AG04449 (cell line): ENCODE results near the gene DOCK6.

Experiments
- CTCF ChIA-PET: fragments of 350-600 bp; formaldehyde crosslinking; extraction: SDS; loops from one replicate; lab custom pipeline; 2021; ENCODE audit warnings: antibody characterized with exemption; lab: Yijun Ruan, JAX
- POLR2A ChIA-PET: fragments of 400-600, 350-600 bp; formaldehyde crosslinking; extraction: SDS; loops from one replicate; lab custom pipeline; 2020; ENCODE audit warnings: antibody characterized with exemption, inconsistent platforms; lab: Yijun Ruan, JAX
- DNase-seq: peaks from one replicate; pipeline ENCODE4 v3.0.0-alpha.2; 2010; ENCODE audit warnings: low read depth, low spot score
- H3K4me3 ChIP-seq: 2 replicates; pipeline ENCODE4 v1.5.1; 2011; ENCODE audit warnings: low read depth, mild to moderate bottlenecking, control low read depth, low read length
- CTCF ChIP-seq: IDR thresholded peaks from one replicate; pipeline ENCODE4 v1.5.1; 2011; ENCODE audit warnings: mild to moderate bottlenecking, moderate library complexity, low read length, control low read depth, inconsistent platforms; ENCODE audit not compliant: insufficient read depth; ENCODE audit errors: missing control alignments

The DOCK6 gene

DNA sequence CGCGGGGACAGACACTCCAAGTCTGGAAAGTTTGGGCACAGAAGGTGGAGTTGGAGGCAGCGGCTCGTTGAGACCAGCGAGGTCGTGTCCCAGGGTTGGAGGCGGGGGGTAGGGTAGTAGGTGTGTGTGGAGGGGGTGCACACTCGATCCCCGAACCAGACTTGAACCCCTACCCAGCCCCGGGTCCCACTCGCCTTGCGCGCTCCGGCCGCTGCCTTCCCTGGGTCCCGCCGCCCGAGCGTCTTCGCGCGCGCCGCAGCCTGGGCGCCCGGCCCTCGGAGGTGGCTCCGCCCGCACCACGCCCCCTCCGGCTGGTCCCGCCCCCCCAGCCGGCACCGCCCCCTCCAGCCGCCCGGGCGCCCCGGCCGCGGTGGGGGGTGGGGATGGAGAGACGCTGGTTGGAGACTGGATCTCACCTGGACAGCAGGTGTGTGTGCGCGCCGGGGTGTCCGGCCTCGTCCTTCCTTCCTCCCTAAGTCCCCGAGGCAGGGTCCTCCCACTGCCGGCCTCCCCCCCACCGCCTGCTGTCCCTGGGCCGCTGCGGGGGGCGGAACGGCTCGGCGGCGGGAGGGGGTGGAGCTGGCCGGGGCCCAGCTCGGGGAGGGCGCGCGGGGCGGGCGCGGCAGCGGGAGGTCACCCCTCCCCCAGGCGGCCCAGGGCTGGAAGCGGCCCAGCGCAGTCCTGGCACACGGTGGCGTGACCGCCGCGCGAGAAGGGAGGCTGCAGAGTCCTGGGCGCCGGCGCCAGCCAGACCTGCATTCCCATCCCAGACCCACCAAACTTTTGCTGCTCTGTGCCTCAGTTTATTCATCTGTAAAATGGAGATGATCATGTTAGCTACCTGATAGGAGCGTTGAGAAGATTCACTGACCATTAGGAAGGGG is 64.8 kb downstream of the DOCK6 start, which contains the start of gene KANK2:
KANK2 (minus strand) TSS at position 255 of the 884 bp plus-strand sequence. CDS start 3,034 bp downstream, outside the sequence.
- TF ChIP-seq CTCF: no peak
- H3K4me3 ChIP-seq: peak within 1 kb of the TSS; percentile 95
- ChIA-PET POLR2A (interaction anchor here (0.6 to 1.4 kb wide), 3 partner anchors 40 to 59 kb away, joined by 3 to 4 read pairs (median 4); no protein-coding TSS in a partner anchor), CTCF (interaction anchor here (1.0 to 2.9 kb wide), 5 partner anchors 60 to 161 kb away, joined by 3 to 15 read pairs (median 11); no protein-coding TSS in a partner anchor)
- DNase-seq: no peak

GRCh38 chr19:11196406-11197287 is 65.7 kb downstream of the DOCK6 start:
- TF ChIP-seq CTCF: no peak
- DNase-seq: no peak
- POLR2A ChIA-PET: interaction anchor here (0.6 to 1.4 kb wide), 2 partner anchors 41 to 58 kb away, joined by 3 to 4 read pairs; no protein-coding TSS in a partner anchor
- peak overlapping the region; percentile 95 for H3K4me3 ChIP-seq
- CTCF ChIA-PET: interaction anchor here (1.0 kb wide), 1 partner anchor 161 kb away, joined by 3 read pairs; no protein-coding TSS in a partner anchor

- H3K4me3 ChIP-seq: peak overlapping the region; percentile 54
- POLR2A ChIA-PET: no interaction called here
- no peak for TF ChIP-seq CTCF
- DNase-seq: no peak
- CTCF ChIA-PET: no interaction called here
Observed at GRCh38 chr19:11195681-11196080, 66.6 kb downstream of the DOCK6 start.

- peak overlapping the region; percentile 54 for H3K4me3 ChIP-seq
- DNase-seq: no peak
- CTCF ChIA-PET: interaction anchor here (1.2 to 2.5 kb wide), 3 partner anchors 9 to 68 kb away, joined by 3 to 12 read pairs (median 6); no protein-coding TSS in a partner anchor
- TF ChIP-seq CTCF: no peak
- POLR2A ChIA-PET: interaction anchor here (1.2 kb wide), 1 partner anchor 15 kb away, joined by 3 read pairs; no protein-coding TSS in a partner anchor
Observed at GRCh38 chr19:11194656-11195558, 67.4 kb downstream of the DOCK6 start.

DNA sequence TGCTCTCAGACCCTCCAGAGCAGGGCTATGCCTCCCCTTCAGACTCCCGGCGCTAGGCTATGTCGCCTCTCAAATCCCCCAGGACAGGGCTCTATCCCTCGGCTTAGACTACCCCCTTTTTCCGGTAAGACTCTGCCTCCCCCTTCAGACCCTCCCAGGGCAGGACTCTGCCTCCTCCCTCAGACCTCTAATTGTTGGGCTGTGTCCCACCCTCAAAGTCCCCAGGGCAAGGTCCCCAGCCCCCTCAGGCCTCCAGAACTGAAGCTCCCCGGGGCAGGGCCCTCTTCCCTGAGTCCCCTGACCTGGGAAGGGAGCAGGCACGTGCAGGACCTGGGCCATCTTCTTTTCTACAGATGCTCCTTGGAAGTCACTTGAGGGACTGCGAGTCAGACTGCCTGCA is 68.2 kb downstream of the DOCK6 start:
- no peak for TF ChIP-seq CTCF
- H3K4me3 ChIP-seq: peak overlapping the region; percentile 54
- no peak for DNase-seq
- ChIA-PET POLR2A (interaction anchor here (1.2 kb wide), 1 partner anchor 14 kb away, joined by 3 read pairs; no protein-coding TSS in a partner anchor), CTCF (interaction anchor here (1.2 to 2.5 kb wide), 3 partner anchors 10 to 68 kb away, joined by 3 to 12 read pairs (median 6); no protein-coding TSS in a partner anchor)
